GM18870 (cell line): ENCODE data around the gene XDH.

Source experiments
- ATAC-seq: cut with Tn5 transposase; IDR thresholded peaks from one replicate; pipeline ENCODE4 v1.9.1; 2021; ENCODE audit warnings: moderate library complexity; ENCODE audit not compliant: unreplicated experiment

Gene XDH

DNA sequence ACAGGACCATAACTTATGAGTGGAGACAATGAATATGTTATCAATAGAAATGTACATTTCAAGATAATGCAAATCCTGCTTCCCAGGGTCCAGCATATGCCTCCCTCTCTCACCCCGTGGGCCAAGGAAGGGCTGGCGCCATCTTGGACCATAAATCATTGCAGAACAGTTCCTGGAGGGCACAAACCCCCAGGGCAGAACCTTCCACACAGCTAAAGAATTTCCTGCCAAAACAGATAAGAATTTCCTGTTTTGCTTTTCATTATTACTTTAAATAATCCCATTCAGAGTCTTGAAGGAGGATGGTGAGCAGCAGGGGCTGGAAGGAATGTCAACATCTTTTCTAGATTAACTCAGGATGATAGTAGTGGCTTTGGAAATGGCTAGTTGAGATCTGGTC lies 126.9 kb downstream of the XDH start:
- ATAC-seq: no peak

DNA sequence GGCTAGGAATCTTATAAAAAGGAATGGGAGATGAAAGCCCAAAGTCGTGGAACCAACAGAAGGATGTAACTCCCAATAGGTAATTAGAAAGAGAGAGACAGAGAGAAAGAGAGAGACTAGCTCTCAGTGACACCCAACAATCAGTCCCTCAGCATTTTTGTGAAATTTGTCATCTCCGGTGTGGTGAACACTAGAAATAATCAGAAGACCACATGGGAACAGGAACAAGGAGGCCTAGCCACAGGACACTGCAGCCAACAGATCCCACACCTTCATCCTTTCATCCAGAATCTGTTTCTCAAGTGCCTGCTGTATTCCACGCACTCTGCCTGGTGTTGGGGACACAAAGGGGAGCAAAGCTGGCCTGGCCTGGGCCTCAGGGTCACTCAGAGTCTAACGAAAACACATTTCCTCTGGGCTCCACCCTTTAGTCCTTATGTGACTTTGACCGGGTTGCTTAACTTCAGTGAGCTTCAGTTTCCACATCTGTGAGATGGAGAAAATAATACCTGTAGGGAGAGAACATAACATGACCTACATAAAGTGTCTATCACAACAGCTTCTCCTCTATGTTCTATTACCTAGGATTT lies 127.5 kb downstream of the XDH start:
- no peak for ATAC-seq

- ATAC-seq: no peak
These were observed 128.3 kb downstream of the XDH start for GRCh38 chr2:31286230-31286629.
